HFFc6 (cell line): ENCODE data around the gene GABRG3. TPM values are rescaled to one million over a fixed set of nuclear protein-coding genes. Genes with fewer than 3 reads are reported as not detected.

Source experiments
- DNase-seq: peaks from one replicate; pipeline ENCODE4 v3.0.0-alpha.2; 2018
- H3K27ac Mint-ChIP-seq: 2 replicates; pipeline ENCODE4 v1.8.0; 2020; ENCODE audit warnings: mild to moderate bottlenecking, mixed read lengths
- H3K27me3 Mint-ChIP-seq: 2 replicates; pipeline ENCODE4 v1.8.0; 2021; ENCODE audit warnings: mild to moderate bottlenecking, moderate library complexity, mixed read lengths; ENCODE audit not compliant: insufficient read depth
- H3K36me3 Mint-ChIP-seq: 2 replicates; pipeline ENCODE4 v1.8.0; 2021; ENCODE audit warnings: low read depth, mixed read lengths
- H3K4me1 Mint-ChIP-seq: 2 replicates; pipeline ENCODE4 v1.8.0; 2020; ENCODE audit warnings: low read depth, mixed read lengths
- H3K4me3 Mint-ChIP-seq: 2 replicates; pipeline ENCODE4 v1.8.0; 2020; ENCODE audit warnings: mild to moderate bottlenecking, moderate library complexity, mixed read lengths
- H3K9me3 Mint-ChIP-seq: 2 replicates; pipeline ENCODE4 v1.8.0; 2020; ENCODE audit warnings: mild to moderate bottlenecking, mixed read lengths
- CTCF ChIP-seq: fragments of 200-600 bp; sonication (generic); IDR thresholded peaks from 2 replicates; pipeline ENCODE4 v1.5.0; 2021; ENCODE audit warnings: antibody characterized with exemption, mild to moderate bottlenecking
- total RNA-seq, 6 experiments: library from RNA; stranded (reverse); fragmentation: NEBNext Ultra II Directional; extraction: Animal tissue kit (Norgen Biotek cat#: 25700); gene quantifications; 2 replicates in 1 of 6; 3 replicates in 5 of 6; pipeline ENCODE4 v1.2.3, GENCODE V29; 2021

Gene GABRG3
- total RNA-seq, 6 experiments from 2014 or later: not detected

- no peak for TF ChIP-seq CTCF
- Mint-ChIP-seq H3K27ac (no peak overlapping the region), H3K27me3 (no peaks in the 10 kb centered on the region; the same call in 1 of the 2 replicates), H3K4me3 (no peak overlapping the region), H3K36me3 (0 out of 2 replicates have a peak, but pooled peaks cover 4% of the 10 kb centered on the region), H3K9me3 (peaks cover 28% of the 10 kb centered on the region), H3K4me1 (no peaks in the 10 kb centered on the region; the same call in 1 of the 2 replicates)
- DNase-seq: no peak
Observed at GRCh38 chr15:27579738-27580137, 608.8 kb downstream of the GABRG3 start.

- H3K9me3 Mint-ChIP-seq: peaks cover 32% of the 10 kb centered on the region
- no peak for TF ChIP-seq CTCF
- H3K4me1 Mint-ChIP-seq: no peaks in the 10 kb centered on the region; the same call in 1 of the 2 replicates
- no peak for DNase-seq
- H3K27ac Mint-ChIP-seq: no peak overlapping the region
- H3K4me3 Mint-ChIP-seq: no peak overlapping the region
- H3K36me3 Mint-ChIP-seq: no peaks in the 10 kb centered on the region
- no peaks in the 10 kb centered on the region; the same call in 1 of the 2 replicates for H3K27me3 Mint-ChIP-seq
Observed at GRCh38 chr15:27582726-27583410, 611.9 kb downstream of the GABRG3 start.

DNA sequence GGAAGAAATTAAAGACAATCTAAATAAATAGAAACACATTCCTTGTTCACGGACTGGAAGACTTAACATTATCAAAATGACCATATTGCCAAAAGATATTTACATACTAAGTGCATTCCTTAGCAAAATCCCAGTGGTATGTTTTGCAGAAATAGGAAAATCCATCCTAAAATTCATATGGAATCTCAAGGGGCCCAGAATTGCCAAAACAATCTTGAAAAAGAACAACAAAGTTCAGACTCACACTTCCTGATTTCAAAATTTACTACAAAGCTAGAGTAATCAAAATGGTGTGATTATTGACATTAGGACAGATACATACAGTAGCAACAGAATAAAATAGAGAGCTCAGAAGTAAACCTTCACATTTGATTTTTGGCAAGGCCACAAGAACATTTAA lies 612.7 kb downstream of the GABRG3 start:
- H3K27ac Mint-ChIP-seq: no peak overlapping the region
- DNase-seq: no peak
- H3K36me3 Mint-ChIP-seq: no peaks in the 10 kb centered on the region
- H3K9me3 Mint-ChIP-seq: peaks cover 33% of the 10 kb centered on the region
- no peaks in the 10 kb centered on the region; the same call in 1 of the 2 replicates for H3K4me1 Mint-ChIP-seq
- no peak for TF ChIP-seq CTCF
- no peaks in the 10 kb centered on the region; the same call in 1 of the 2 replicates for H3K27me3 Mint-ChIP-seq
- no peak overlapping the region for H3K4me3 Mint-ChIP-seq

- no peak for TF ChIP-seq CTCF
- no peaks in the 10 kb centered on the region for H3K36me3 Mint-ChIP-seq
- H3K27me3 Mint-ChIP-seq: no peaks in the 10 kb centered on the region; the same call in 1 of the 2 replicates
Observed at GRCh38 chr15:27585041-27585640, 614.2 kb downstream of the GABRG3 start.

GRCh38 chr15:27587810-27588209 lies 616.8 kb downstream of the GABRG3 start:
- no peak for TF ChIP-seq CTCF
- no peak overlapping the region for H3K27ac Mint-ChIP-seq
- peaks cover 29% of the 10 kb centered on the region; the same call in 1 of the 2 replicates for H3K9me3 Mint-ChIP-seq
- H3K36me3 Mint-ChIP-seq: no peaks in the 10 kb centered on the region
- no peak for DNase-seq
- H3K4me3 Mint-ChIP-seq: no peak overlapping the region
- H3K4me1 Mint-ChIP-seq: no peaks in the 10 kb centered on the region; the same call in 1 of the 2 replicates
- H3K27me3 Mint-ChIP-seq: no peaks in the 10 kb centered on the region; the same call in 1 of the 2 replicates

More at GRCh38 chr15:27585041-27585640, 614.2 kb downstream of the GABRG3 start:
- no peak overlapping the region for H3K27ac Mint-ChIP-seq
- H3K9me3 Mint-ChIP-seq: peaks cover 33% of the 10 kb centered on the region; the same call in 1 of the 2 replicates
- H3K4me1 Mint-ChIP-seq: no peaks in the 10 kb centered on the region; the same call in 1 of the 2 replicates
- no peak overlapping the region for H3K4me3 Mint-ChIP-seq
- DNase-seq: no peak
